Epithelial cell of esophagus (primary cell): ENCODE results near the gene ATG2A.

Source experiments
- DNase-seq: peaks from one replicate; pipeline ENCODE4 v3.0.0; 2010; ENCODE audit warnings: low read depth
- H3K4me3 ChIP-seq: 2 replicates; pipeline ENCODE4 v1.5.1; 2011; ENCODE audit warnings: mild to moderate bottlenecking, low read length, control low read depth
- TF ChIP-seq, protein P1 (sequence below): IDR thresholded peaks from 2 replicates; pipeline ENCODE4 v1.5.1; 2011; ENCODE audit warnings: low read depth, mild to moderate bottlenecking, low read length, control low read depth, inconsistent platforms; ENCODE audit not compliant: insufficient read depth; ENCODE audit errors: missing control alignments

Gene ATG2A

DNA sequence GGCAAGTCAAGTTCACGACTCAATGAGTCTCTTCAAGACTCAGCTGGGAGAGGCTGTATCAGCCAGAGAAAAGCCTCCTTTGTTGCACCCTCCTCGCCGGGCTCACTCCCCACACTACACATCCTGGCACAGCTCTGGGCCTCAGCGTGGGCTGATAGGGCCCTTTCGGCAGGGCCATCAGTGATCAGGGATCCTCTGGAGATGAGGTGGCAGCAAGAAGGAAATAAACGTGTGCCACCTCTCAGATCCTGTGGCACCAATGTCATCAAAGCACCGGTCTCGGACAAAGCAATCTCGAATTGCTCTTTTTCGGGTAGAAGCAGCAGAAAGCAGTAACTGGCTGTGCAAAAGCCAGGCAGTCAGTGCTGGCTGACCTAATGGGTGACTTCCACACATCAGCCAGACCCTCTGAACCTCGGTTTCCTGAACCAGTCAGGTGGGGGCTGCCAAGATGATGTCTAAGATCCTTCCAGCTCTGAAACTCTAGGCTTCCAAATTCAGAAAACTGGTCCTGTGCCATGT, 40.7 kb downstream of the ATG2A start:
- DNase-seq = no peak
- H3K4me3 ChIP-seq = peak overlapping the region; percentile 84
- TF ChIP-seq, protein P1, sequence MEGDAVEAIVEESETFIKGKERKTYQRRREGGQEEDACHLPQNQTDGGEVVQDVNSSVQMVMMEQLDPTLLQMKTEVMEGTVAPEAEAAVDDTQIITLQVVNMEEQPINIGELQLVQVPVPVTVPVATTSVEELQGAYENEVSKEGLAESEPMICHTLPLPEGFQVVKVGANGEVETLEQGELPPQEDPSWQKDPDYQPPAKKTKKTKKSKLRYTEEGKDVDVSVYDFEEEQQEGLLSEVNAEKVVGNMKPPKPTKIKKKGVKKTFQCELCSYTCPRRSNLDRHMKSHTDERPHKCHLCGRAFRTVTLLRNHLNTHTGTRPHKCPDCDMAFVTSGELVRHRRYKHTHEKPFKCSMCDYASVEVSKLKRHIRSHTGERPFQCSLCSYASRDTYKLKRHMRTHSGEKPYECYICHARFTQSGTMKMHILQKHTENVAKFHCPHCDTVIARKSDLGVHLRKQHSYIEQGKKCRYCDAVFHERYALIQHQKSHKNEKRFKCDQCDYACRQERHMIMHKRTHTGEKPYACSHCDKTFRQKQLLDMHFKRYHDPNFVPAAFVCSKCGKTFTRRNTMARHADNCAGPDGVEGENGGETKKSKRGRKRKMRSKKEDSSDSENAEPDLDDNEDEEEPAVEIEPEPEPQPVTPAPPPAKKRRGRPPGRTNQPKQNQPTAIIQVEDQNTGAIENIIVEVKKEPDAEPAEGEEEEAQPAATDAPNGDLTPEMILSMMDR = no peak

DNA sequence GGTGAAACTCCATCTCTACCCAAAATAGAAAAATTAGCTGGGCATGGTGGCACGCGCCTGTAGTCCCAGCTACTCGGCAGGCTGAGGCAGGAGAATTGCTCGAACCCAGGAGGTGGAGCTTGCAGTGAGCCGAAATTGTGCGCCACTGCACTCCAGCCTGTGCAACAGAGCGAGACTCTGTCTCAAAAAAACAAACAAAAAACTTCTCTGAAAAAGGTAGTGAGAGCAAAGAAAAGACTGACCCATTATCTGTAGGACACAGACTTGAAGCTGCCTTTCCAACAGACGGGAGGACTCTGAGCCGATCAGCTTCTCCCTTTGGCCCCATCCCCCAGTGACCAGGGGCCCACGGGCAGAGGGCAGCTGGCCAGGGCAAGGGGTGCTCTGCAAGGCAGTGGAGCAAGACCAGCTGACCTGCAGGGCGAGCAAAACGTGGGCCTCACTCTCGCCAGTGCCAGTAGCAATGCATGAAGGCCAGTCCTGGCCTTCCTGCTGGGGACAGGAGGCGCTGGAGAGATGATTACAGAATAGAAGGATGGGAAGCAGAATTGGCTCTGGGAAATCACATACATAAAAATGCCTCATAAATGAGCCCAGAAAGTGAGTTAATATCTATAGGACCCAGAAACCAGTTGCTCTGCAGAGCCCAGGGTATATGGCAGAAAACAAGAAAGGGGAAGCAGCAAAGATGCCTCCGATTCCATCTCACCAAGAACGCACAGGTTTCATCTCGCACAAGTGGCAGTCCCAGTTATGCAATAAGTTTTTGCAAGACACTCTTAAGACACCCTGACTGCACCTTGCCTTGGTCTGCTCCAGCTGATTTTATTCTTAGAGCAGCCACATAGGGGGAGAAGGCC, 41.4 kb downstream of the ATG2A start:
- DNase-seq = peak; percentile 48
- peak overlapping the region; percentile 84 for H3K4me3 ChIP-seq
- TF ChIP-seq, protein P1 = peak; percentile 6

DNA sequence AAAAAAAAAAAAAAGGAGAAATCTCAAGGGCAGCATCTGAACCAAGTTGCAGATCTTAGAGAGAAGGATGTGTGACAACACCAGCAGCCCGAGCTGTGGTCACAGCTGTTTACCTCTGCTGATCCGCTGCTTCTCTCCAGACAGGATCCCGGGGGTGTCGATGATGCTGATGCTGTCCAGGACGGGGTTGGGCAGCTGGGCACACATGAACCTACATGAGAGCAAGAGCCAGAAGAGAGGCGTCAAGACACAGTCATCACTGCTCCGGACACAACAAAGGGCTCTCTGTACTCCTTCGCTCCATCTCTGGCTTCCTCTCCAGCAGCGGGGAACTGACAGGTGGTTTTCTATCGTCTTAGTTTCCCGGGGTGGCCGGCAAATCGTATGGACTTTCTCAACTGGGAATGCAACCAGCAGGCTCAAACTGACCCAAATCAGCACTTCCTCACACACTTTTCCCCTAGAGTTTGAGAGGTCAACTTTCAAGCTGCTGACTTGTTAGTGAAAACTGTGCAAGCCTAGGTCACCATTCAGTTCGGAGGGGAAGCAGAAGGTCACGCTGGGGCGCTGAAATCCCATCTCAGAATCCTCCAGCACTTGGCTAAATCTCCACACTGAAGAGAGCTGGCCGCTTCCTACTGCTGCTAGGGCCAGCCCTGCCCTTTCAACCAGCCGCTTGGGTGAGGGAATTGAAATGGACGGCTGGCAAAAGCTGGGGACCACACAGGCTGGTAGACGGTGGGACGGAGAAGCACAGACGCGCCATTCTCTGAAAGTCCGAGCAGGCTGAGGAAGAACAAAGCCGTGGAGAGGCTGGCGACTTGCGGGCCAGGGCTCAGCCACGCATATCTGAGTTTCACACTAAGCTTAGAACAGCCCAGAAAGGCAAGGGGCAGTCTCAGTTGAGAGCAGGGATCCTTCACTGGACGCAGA, 42.4 kb downstream of the ATG2A start:
- DNase-seq = no peak
- TF ChIP-seq, protein P1 = no peak
- no peak overlapping the region for H3K4me3 ChIP-seq

DNA sequence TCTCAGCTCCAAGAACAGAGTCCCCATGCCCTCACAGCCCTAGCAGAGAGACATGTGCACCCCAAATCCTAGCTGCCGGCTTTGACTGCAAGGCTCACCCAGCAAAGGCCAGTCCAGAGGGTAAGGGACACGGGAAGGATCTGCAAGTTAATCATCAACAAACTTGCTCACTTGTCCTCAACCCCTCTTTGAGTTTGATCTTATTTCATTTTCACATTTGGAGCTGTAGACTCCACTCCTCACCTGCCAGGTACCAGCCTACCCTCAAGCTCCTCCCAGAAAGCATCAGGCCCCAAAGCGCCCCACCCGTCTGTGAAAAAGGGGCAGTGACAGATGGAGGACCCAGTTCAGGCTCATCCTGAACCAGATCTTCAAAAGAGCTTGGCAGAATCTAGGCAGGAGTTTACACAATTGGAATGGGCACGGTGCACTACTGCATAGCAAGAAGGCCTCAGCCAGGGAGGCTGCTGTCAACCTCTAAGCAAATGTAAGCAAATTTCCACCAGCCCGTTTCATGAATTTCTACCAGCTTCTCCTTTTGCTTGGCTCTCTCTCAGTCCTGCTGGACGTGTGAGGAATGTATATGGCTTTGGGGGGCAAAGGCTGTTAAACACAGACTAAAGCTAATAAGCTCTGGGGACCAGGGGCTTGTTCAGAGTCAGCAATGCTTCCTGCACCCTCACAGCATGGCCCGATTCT, 44.1 kb downstream of the ATG2A start:
- TF ChIP-seq, protein P1 = no peak
- H3K4me3 ChIP-seq = no peak overlapping the region
- DNase-seq = no peak

DNA sequence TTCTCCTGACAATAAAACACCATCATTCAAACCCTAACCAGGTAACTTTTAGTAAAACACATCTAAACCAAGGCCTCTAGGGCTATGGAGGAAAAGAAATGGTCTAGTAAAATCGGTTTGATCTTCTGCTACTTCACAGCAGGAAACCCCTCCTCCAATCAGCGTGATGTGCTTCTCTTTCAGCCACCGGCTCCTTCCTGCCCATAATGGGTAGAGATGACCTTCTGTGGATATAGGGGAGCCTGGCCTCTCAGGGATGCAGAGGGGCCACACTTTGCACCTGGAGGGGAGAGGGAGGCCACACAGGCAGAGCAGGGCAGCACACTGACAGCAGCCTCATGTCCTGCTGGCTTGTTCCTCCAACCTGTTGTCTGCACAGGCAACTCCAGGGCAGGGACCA, 45.5 kb downstream of the ATG2A start:
- H3K4me3 ChIP-seq = no peak overlapping the region

More for the DNA sequence above, 45.5 kb downstream of the ATG2A start:
- no peak for DNase-seq
- TF ChIP-seq, protein P1 = no peak
